Measurements from ENCODE around the gene MCF2. TPM values are rescaled to one million over a fixed set of nuclear protein-coding genes. Genes with fewer than 3 reads are reported as not detected.

MCF2 gene
- total RNA-seq (1 to 10 TPM in 4 of 7 donors, under 1 TPM in 3; 0.51 to 3.7 (median 1.1) TPM), polyA plus RNA-seq (1 to 10 TPM in 1 of 3 donors, under 1 TPM in 2; 0.79 to 2.6 (median 1.00) TPM)
- long read RNA-seq, donor 1: 0 reads
- long read RNA-seq, donor 2: 0 reads

GRCh38 chrX:139708067-139708466 is at the start of gene MCF2:
TSS of gene MCF2 (minus strand) at chrX:139708167. CDS start at chrX:139651744, 56,423 bp downstream.
- H3K4me1 ChIP-seq: no peaks in the 10 kb centered on the region
- TF ChIP-seq POLR2AphosphoS5 (IDR thresholded peaks at IDR 0.05) (no peak), POLR2A (IDR thresholded peaks at IDR 0.05) (no peak), CTCF (IDR thresholded peaks at IDR 0.05 in 8 of 11, conservative IDR thresholded peaks at IDR 0.05 in 3 of 11) (no peak)
- no peak within 1 kb of the TSS for H3K4me3 ChIP-seq
- no peak within 1 kb of the TSS for H3K27ac ChIP-seq
- no peaks in the 10 kb centered on the region for H3K27me3 ChIP-seq (replicated peaks in 1 of 7)
- intact Hi-C loops (cut with DNase I; ENCODE audit: low total_unique reads): no loop called here
- 66 to 82% (median 76%) methylated on average over 4 of the region's 4 CpGs for WGBS, 5 donors
- no peaks in the 10 kb centered on the region for H3K36me3 ChIP-seq
- H3K9me3 ChIP-seq: no peaks in the 10 kb centered on the region
- no peak for DNase-seq

GRCh38 chrX:139751053-139751452 is 43.1 kb upstream of the MCF2 start:
- Histone ChIP-seq H3K36me3 (peaks cover 0 to 60% (median 5%) of the 10 kb centered on the region in 6 donors), H3K4me1 (no peaks in the 10 kb centered on the region), H3K4me3 (no peak overlapping the region), H3K27ac (no peak overlapping the region), H3K9me3 (peaks cover 0 to 27% (median 19%) of the 10 kb centered on the region in 8 donors), H3K27me3 (replicated peaks in 1 of 7) (no peaks in the 10 kb centered on the region)
- no peak for DNase-seq
- intact Hi-C loops (cut with DNase I; ENCODE audit: low total_unique reads): no loop called here
- TF ChIP-seq POLR2A (IDR thresholded peaks at IDR 0.05): no peak
- TF ChIP-seq CTCF (IDR thresholded peaks at IDR 0.05 in 8 of 11, conservative IDR thresholded peaks at IDR 0.05 in 3 of 11): no peak
- TF ChIP-seq POLR2AphosphoS5 (IDR thresholded peaks at IDR 0.05): no peak
- WGBS, 5 donors: 69 to 96% (median 88%) methylated on average over 3 of the region's 3 CpGs

- H3K27me3 ChIP-seq (replicated peaks in 1 of 7): no peaks in the 10 kb centered on the region
- H3K9me3 ChIP-seq: peaks cover 0 to 23% (median 16%) of the 10 kb centered on the region in 8 donors
- TF ChIP-seq POLR2AphosphoS5 (IDR thresholded peaks at IDR 0.05) (no peak), CTCF (IDR thresholded peaks at IDR 0.05 in 8 of 11, conservative IDR thresholded peaks at IDR 0.05 in 3 of 11) (no peak), POLR2A (IDR thresholded peaks at IDR 0.05) (no peak)
- H3K4me1 ChIP-seq: no peaks in the 10 kb centered on the region
- DNase-seq: no peak
- H3K27ac ChIP-seq: no peak overlapping the region
- peaks cover 0 to 59% (median 5%) of the 10 kb centered on the region in 6 donors for H3K36me3 ChIP-seq
- no peak overlapping the region for H3K4me3 ChIP-seq
- intact Hi-C loops (cut with DNase I; ENCODE audit: low total_unique reads): no loop called here
These were observed 42.4 kb upstream of the MCF2 start for GRCh38 chrX:139750390-139750789.

GRCh38 chrX:139739138-139739537 is 31.2 kb upstream of the MCF2 start:
- DNase-seq: no peak
- H3K9me3 ChIP-seq: no peaks in the 10 kb centered on the region
- H3K36me3 ChIP-seq: peaks cover 0 to 64% (median 0%) of the 10 kb centered on the region in 6 donors
- no peak overlapping the region for H3K27ac ChIP-seq
- 66 to 80% (median 68%) methylated on average over 2 of the region's 2 CpGs for WGBS, 5 donors
- intact Hi-C loops (cut with DNase I; ENCODE audit: low total_unique reads): no loop called here
- TF ChIP-seq POLR2A (IDR thresholded peaks at IDR 0.05) (no peak), POLR2AphosphoS5 (IDR thresholded peaks at IDR 0.05) (no peak), CTCF (IDR thresholded peaks at IDR 0.05 in 8 of 11, conservative IDR thresholded peaks at IDR 0.05 in 3 of 11) (no peak)
- H3K27me3 ChIP-seq (replicated peaks in 1 of 7): no peaks in the 10 kb centered on the region
- no peaks in the 10 kb centered on the region for H3K4me1 ChIP-seq
- H3K4me3 ChIP-seq: no peak overlapping the region
